Neural progenitor cell (in vitro differentiated cells): ENCODE results near the gene MAP3K4. TPM values are rescaled to one million over a fixed set of nuclear protein-coding genes. Genes with fewer than 3 reads are reported as not detected.

Experiments
- DNase-seq: peaks from one replicate; pipeline ENCODE4 v3.0.0-alpha.2; 2016; ENCODE audit warnings: low spot score
- H2AFZ ChIP-seq: fragments of 200-600 bp; sonication (generic); replicated peaks from 2 replicates; pipeline ENCODE4 v1.6.1; 2016; ENCODE audit warnings: antibody characterized with exemption
- H3F3A ChIP-seq: fragments of 200-600 bp; sonication (generic); 2 replicates; pipeline ENCODE4 v1.6.1; 2016; ENCODE audit warnings: antibody characterized with exemption, low read depth
- H3K27ac ChIP-seq: fragments of 200-600 bp; sonication (generic); 2 replicates; pipeline ENCODE4 v1.5.1; 2016; ENCODE audit warnings: mild to moderate bottlenecking
- H3K27me3 ChIP-seq: fragments of 200-600 bp; sonication (generic); 2 replicates; pipeline ENCODE4 v1.6.1; 2016; ENCODE audit warnings: mild to moderate bottlenecking, moderate library complexity
- H3K36me3 ChIP-seq: fragments of 200-600 bp; sonication (generic); 2 replicates; pipeline ENCODE4 v1.5.1; 2016
- H3K4me1 ChIP-seq: fragments of 200-600 bp; sonication (generic); 2 replicates; pipeline ENCODE4 v1.6.1; 2016; ENCODE audit warnings: mixed run types
- H3K4me2 ChIP-seq: fragments of 200-600 bp; sonication (generic); 2 replicates; pipeline ENCODE4 v1.6.1; 2016
- H3K4me3 ChIP-seq: fragments of 200-600 bp; sonication (generic); 2 replicates; pipeline ENCODE4 v1.5.1; 2016
- H3K79me2 ChIP-seq: fragments of 200-600 bp; sonication (generic); 2 replicates; pipeline ENCODE4 v1.6.1; 2016; ENCODE audit warnings: low read depth
- H3K9ac ChIP-seq: fragments of 200-600 bp; sonication (generic); 2 replicates; pipeline ENCODE4 v1.6.1; 2016
- H3K9me3 ChIP-seq: fragments of 200-600 bp; sonication (generic); 2 replicates; pipeline ENCODE4 v1.5.1; 2016; ENCODE audit warnings: low read depth
- H4K20me1 ChIP-seq: fragments of 200-600 bp; sonication (generic); 2 replicates; pipeline ENCODE4 v1.6.1; 2016; ENCODE audit warnings: low read depth
- H3K27ac Mint-ChIP-seq: 3 replicates; pipeline ENCODE4 v1.8.0; 2021; ENCODE audit warnings: mixed read lengths
- H3K27me3 Mint-ChIP-seq: 2 replicates; pipeline ENCODE4 v1.8.0; 2022; ENCODE audit warnings: low read depth, mild to moderate bottlenecking, inconsistent platforms, moderate library complexity, mixed read lengths; ENCODE audit not compliant: insufficient read depth
- H3K36me3 Mint-ChIP-seq: 3 replicates; pipeline ENCODE4 v1.8.0; 2021; ENCODE audit warnings: mixed read lengths
- H3K4me1 Mint-ChIP-seq: 3 replicates; pipeline ENCODE4 v1.8.0; 2021; ENCODE audit warnings: mixed read lengths
- H3K4me3 Mint-ChIP-seq: 3 replicates; pipeline ENCODE4 v1.8.0; 2021; ENCODE audit warnings: mild to moderate bottlenecking, moderate library complexity, mixed read lengths
- H3K9me3 Mint-ChIP-seq: 3 replicates; pipeline ENCODE4 v1.8.0; 2020; ENCODE audit warnings: mixed read lengths
- CTCF ChIP-seq: fragments of 200-600 bp; sonication (generic); IDR thresholded peaks from 2 replicates; pipeline ENCODE4 v1.5.1; 2017; ENCODE audit warnings: antibody characterized with exemption, mild to moderate bottlenecking
- EZH2 ChIP-seq: fragments of 200-600 bp; sonication (generic); IDR thresholded peaks from 2 replicates; pipeline ENCODE4 v1.6.1; 2017; ENCODE audit warnings: antibody characterized with exemption, mild to moderate bottlenecking, moderate library complexity
- EZH2phosphoT487 ChIP-seq: fragments of 200-600 bp; sonication (generic); IDR thresholded peaks from 2 replicates; pipeline ENCODE4 v1.6.1; 2017; ENCODE audit warnings: antibody characterized with exemption
- total RNA-seq: library from RNA; depleted of rRNA; stranded (reverse); fragments of >200 nt; gene quantifications from 2 replicates; pipeline ENCODE4 v1.2.3, GENCODE V29; 2015; ENCODE audit warnings: low replicate concordance

The MAP3K4 gene
- total RNA-seq, 1 donor from 2014 or later = 59.6 TPM

- TF ChIP-seq EZH2 (no peak), CTCF (no peak), EZH2phosphoT487 (no peak)
- no peak overlapping the region for H3K27ac Mint-ChIP-seq
- H3K27ac ChIP-seq = no peak overlapping the region
Measured at GRCh38 chr6:161057103-161058091, 65.8 kb downstream of the MAP3K4 start.

GRCh38 chr6:161058741-161059140 is 67.2 kb downstream of the MAP3K4 start:
- H3K9me3 Mint-ChIP-seq = peaks cover 2% of the 10 kb centered on the region
- H3K4me1 ChIP-seq = no peaks in the 10 kb centered on the region
- H3K4me3 Mint-ChIP-seq = no peak overlapping the region
- H2AFZ ChIP-seq = no peak overlapping the region
- no peak overlapping the region for H3K27ac Mint-ChIP-seq
- no peaks in the 10 kb centered on the region for H3K4me1 Mint-ChIP-seq
- peaks cover 6% of the 10 kb centered on the region for H4K20me1 ChIP-seq
- no peak overlapping the region for H3K4me2 ChIP-seq
- no peaks in the 10 kb centered on the region for H3F3A ChIP-seq
- peaks cover 18% of the 10 kb centered on the region for H3K36me3 Mint-ChIP-seq
- H3K27me3 ChIP-seq = no peaks in the 10 kb centered on the region
- DNase-seq = no peak
- H3K36me3 ChIP-seq = no peaks in the 10 kb centered on the region
- TF ChIP-seq EZH2 = no peak
- H3K9me3 ChIP-seq = no peaks in the 10 kb centered on the region
- no peak overlapping the region for H3K4me3 ChIP-seq
- H3K79me2 ChIP-seq = peaks cover 28% of the 10 kb centered on the region
- H3K27me3 Mint-ChIP-seq = no peaks in the 10 kb centered on the region
- H3K9ac ChIP-seq = no peak overlapping the region
- H3K27ac ChIP-seq = no peak overlapping the region

More at GRCh38 chr6:161057103-161058091, 65.8 kb downstream of the MAP3K4 start:
- peaks cover 16% of the 10 kb centered on the region for H3K79me2 ChIP-seq
- H2AFZ ChIP-seq = no peak overlapping the region
- peaks cover 20% of the 10 kb centered on the region for H3K36me3 Mint-ChIP-seq
- H3K36me3 ChIP-seq = no peaks in the 10 kb centered on the region
- H3K27me3 Mint-ChIP-seq = no peaks in the 10 kb centered on the region
- H3K4me3 ChIP-seq = no peak overlapping the region
- no peaks in the 10 kb centered on the region for H3F3A ChIP-seq
- H3K4me1 Mint-ChIP-seq = no peaks in the 10 kb centered on the region
- H3K9me3 Mint-ChIP-seq = peaks cover 2% of the 10 kb centered on the region
- no peak overlapping the region for H3K4me3 Mint-ChIP-seq
- no peaks in the 10 kb centered on the region for H3K27me3 ChIP-seq
- no peaks in the 10 kb centered on the region for H3K4me1 ChIP-seq
- no peak overlapping the region for H3K4me2 ChIP-seq
- no peak overlapping the region for H3K9ac ChIP-seq
- no peaks in the 10 kb centered on the region for H3K9me3 ChIP-seq
- no peak for DNase-seq
- H4K20me1 ChIP-seq = peaks cover 6% of the 10 kb centered on the region

GRCh38 chr6:161061576-161061975 is 70.0 kb downstream of the MAP3K4 start:
- H3K9me3 Mint-ChIP-seq = peaks cover 6% of the 10 kb centered on the region
- Histone ChIP-seq H2AFZ (no peak overlapping the region), H3K4me3 (no peak overlapping the region), H3K36me3 (no peaks in the 10 kb centered on the region), H3K4me1 (no peaks in the 10 kb centered on the region), H3K9ac (no peak overlapping the region), H3K4me2 (no peak overlapping the region), H3K79me2 (peaks cover 35% of the 10 kb centered on the region), H3K27me3 (no peaks in the 10 kb centered on the region), H3F3A (no peaks in the 10 kb centered on the region), H3K9me3 (no peaks in the 10 kb centered on the region), H3K27ac (no peak overlapping the region), H4K20me1 (peaks cover 6% of the 10 kb centered on the region)
- H3K36me3 Mint-ChIP-seq = peaks cover 24% of the 10 kb centered on the region
- no peak for DNase-seq
- no peaks in the 10 kb centered on the region for H3K4me1 Mint-ChIP-seq
- no peak for TF ChIP-seq EZH2phosphoT487
- no peak for TF ChIP-seq EZH2
- TF ChIP-seq CTCF = no peak
- no peak overlapping the region for H3K4me3 Mint-ChIP-seq
- H3K27me3 Mint-ChIP-seq = no peaks in the 10 kb centered on the region
- H3K27ac Mint-ChIP-seq = no peak overlapping the region

- Histone ChIP-seq H3K79me2 (peaks cover 36% of the 10 kb centered on the region), H3K4me2 (no peak overlapping the region), H3K27me3 (no peaks in the 10 kb centered on the region), H3K36me3 (no peaks in the 10 kb centered on the region), H3K4me1 (no peaks in the 10 kb centered on the region), H3K4me3 (no peak overlapping the region), H3F3A (no peaks in the 10 kb centered on the region), H2AFZ (no peak overlapping the region), H4K20me1 (no peaks in the 10 kb centered on the region), H3K27ac (no peak overlapping the region), H3K9me3 (no peaks in the 10 kb centered on the region), H3K9ac (no peak overlapping the region)
- TF ChIP-seq CTCF (no peak), EZH2 (no peak)
- peaks cover 25% of the 10 kb centered on the region for H3K36me3 Mint-ChIP-seq
- H3K4me1 Mint-ChIP-seq = no peaks in the 10 kb centered on the region
- no peak for DNase-seq
- peaks cover 6% of the 10 kb centered on the region for H3K9me3 Mint-ChIP-seq
- no peak overlapping the region for H3K4me3 Mint-ChIP-seq
- H3K27ac Mint-ChIP-seq = no peak overlapping the region
- no peaks in the 10 kb centered on the region for H3K27me3 Mint-ChIP-seq
Measured at GRCh38 chr6:161064915-161065314, 73.3 kb downstream of the MAP3K4 start.
